SU-DHL-6 (cell line): ENCODE results near the gene DNM1.

Experiments used
- CTCF ChIP-seq: fragments of 200-600 bp; sonication (generic); IDR thresholded peaks from one replicate; pipeline ENCODE4 v1.5.1; 2017; ENCODE audit warnings: antibody characterized with exemption, mild to moderate bottlenecking, low read length, moderate library complexity; ENCODE audit not compliant: insufficient read depth, poor library complexity, severe bottlenecking
- EZH2phosphoT487 ChIP-seq: fragments of 200-600 bp; sonication (generic), shearing (Covaris generic); conservative IDR thresholded peaks from 2 replicates; pipeline ENCODE4 v1.6.1; 2018; ENCODE audit warnings: mild to moderate bottlenecking, antibody characterized with exemption, low read length, moderate library complexity, mixed read lengths

- TF ChIP-seq CTCF (no peak), EZH2phosphoT487 (no peak)
Observed at GRCh38 chr9:128243215-128244018, 40.2 kb downstream of the DNM1 start.
